Naive thymus-derived CD8-positive, alpha-beta T cell (primary cell): Measurements from ENCODE around the gene MYH6. TPM values are rescaled to one million over a fixed set of nuclear protein-coding genes. Genes with fewer than 3 reads are reported as not detected.

Experiments
- ATAC-seq, 2 donors: fragments of 150-1000 bp; cut with Tn5 transposase in 1 of 2; sonication (Bioruptor Pico), chemical (Tn5 transposase) in 1 of 2; 1 replicate in 1 of 2; 2 replicates in 1 of 2; pipeline ENCODE4 v1.10.0; 2021; ENCODE audit warnings: mild to moderate bottlenecking in 2 of 2, moderate library complexity in 2 of 2
- POLR2A ChIA-PET: fragments of 350-600 bp; sonication (Branson Sonifier 250); formaldehyde crosslinking; loops from one replicate; lab custom pipeline; 2021; ENCODE audit warnings: antibody characterized with exemption; lab: Charles Lee
- DNase-seq, 10 donors: peaks; one replicate each; pipeline versions ENCODE4 v3.0.0 to v3.0.0-alpha.2; 2020 to 2022
- H3K27ac Mint-ChIP-seq, 10 donors: one replicate each; pipeline ENCODE4 v1.8.0; 2020 to 2022; ENCODE audit warnings: mild to moderate bottlenecking in 10 of 10, mixed read lengths in 10 of 10, moderate library complexity in 4 of 10, inconsistent platforms in 1 of 10
- H3K27me3 Mint-ChIP-seq, 5 donors: one replicate each; pipeline ENCODE4 v1.8.0; 2021 to 2022; ENCODE audit warnings: mixed read lengths in 5 of 5
- H3K36me3 Mint-ChIP-seq, 3 donors: one replicate each; pipeline ENCODE4 v1.8.0; 2020 to 2022; ENCODE audit warnings: mixed read lengths in 3 of 3, mild to moderate bottlenecking in 2 of 3, inconsistent platforms in 1 of 3
- H3K4me1 Mint-ChIP-seq, 4 donors: one replicate each; pipeline ENCODE4 v1.8.0; 2021 to 2022; ENCODE audit warnings: mixed read lengths in 4 of 4
- H3K4me3 Mint-ChIP-seq, 10 donors: one replicate each; pipeline ENCODE4 v1.8.0; 2020 to 2022; ENCODE audit warnings: mild to moderate bottlenecking in 10 of 10, mixed read lengths in 10 of 10, moderate library complexity in 6 of 10, inconsistent platforms in 1 of 10
- H3K9me3 Mint-ChIP-seq, 9 donors: one replicate each; pipeline ENCODE4 v1.8.0; 2020 to 2022; ENCODE audit warnings: mixed read lengths in 9 of 9, mild to moderate bottlenecking in 3 of 9, inconsistent platforms in 1 of 9, moderate library complexity in 1 of 9
- polyA plus RNA-seq, 3 donors: library from polyadenylated mRNA; unstranded; fragments of 300-500 nt; fragmentation: Illumina TruSeq; gene quantifications; one replicate each; pipeline ENCODE4 v1.2.3, GENCODE V29; 2021
- total RNA-seq, 8 experiments: library from RNA in 2 of 8; stranded (reverse) in 2 of 8; gene quantifications; one replicate each; pipeline ENCODE4 v1.2.3 and lab custom pipeline; 2021 to 2026

Gene MYH6
- total and polyA plus RNA-seq, 5 experiments from 2014 or later: not detected

DNA sequence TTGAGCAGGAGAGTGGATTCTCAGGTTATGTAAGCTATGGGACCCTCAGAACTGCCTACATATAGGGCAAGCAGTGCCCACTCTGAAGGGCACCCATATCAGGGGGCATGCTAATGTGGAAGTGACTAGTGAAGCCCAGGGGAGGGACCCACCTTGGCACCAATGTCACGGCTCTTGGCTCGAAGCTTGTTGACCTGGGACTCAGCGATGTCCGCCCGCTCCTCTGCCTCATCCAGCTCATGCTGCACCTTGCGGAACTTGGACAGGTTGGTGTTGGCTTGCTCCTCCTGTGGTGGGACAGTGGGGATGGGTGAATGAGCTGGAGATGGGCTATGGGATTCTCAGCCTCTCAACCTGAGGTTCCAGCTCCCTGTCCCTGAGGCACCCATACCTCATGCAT, 25.8 kb downstream of the MYH6 start:
- no peak for DNase-seq
- POLR2A ChIA-PET: no interaction called here
- Mint-ChIP-seq H3K4me3 (no peak overlapping the region), H3K4me1 (peaks cover 0 to 1% (median 0%) of the 10 kb centered on the region in 4 donors), H3K27ac (no peak overlapping the region), H3K27me3 (peaks cover 0 to 33% (median 10%) of the 10 kb centered on the region in 5 donors), H3K36me3 (no peaks in the 10 kb centered on the region), H3K9me3 (no peaks in the 10 kb centered on the region)
- no peak for ATAC-seq

DNA sequence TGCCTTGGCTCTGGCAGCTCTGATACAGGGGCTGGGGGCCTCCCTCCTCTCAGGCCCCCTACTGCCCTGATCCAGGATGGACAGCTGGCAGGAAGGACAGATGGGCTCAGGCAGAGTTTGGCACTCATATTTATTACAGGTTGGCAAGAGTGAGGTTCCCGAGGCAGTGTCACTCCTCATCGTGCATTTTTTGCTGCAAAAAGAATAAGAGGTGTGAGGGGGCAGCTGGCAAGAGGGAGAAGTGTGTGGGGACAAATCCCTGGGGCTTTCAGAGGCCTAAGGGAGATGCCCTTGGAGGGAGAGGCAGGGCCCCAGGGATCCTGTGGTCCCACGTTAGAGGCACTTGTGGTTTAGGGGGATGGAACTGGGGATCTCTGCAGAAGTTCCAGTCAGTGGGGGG, 26.2 kb downstream of the MYH6 start:
- H3K9me3 Mint-ChIP-seq: no peaks in the 10 kb centered on the region

DNA sequence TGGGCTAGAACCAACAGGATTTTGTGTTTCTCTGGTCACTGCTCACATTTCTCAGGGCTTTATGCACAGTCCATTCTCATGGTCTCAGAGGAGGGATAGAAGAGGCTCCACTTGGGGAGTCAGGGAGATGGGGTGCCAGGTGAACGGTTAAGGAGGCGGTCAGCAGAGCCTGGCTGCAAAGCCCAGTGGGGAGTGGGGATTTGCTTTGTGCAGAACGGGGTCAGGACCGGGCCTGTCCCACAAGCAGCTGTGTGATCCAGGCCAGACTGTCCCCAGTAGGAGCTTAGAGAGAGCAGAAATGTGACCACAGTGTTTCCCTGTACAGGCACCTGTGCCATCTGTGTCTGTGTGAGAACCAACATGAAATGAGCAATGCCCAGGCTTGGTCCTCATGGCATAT, 27.1 kb downstream of the MYH6 start:
- Mint-ChIP-seq H3K27me3 (peaks cover 0 to 36% (median 10%) of the 10 kb centered on the region in 5 donors), H3K4me1 (peaks cover 0 to 2% (median 0%) of the 10 kb centered on the region in 4 donors), H3K4me3 (no peak overlapping the region), H3K27ac (no peak overlapping the region), H3K36me3 (no peaks in the 10 kb centered on the region), H3K9me3 (no peaks in the 10 kb centered on the region)
- no peak for DNase-seq
- no peak for ATAC-seq
- POLR2A ChIA-PET: interaction anchor here (1.8 kb wide), 1 partner anchor 59 kb away, joined by 8 read pairs; the partner anchor contains the start of gene PABPN1

More for the DNA sequence above, 26.2 kb downstream of the MYH6 start:
- no peak for ATAC-seq
- POLR2A ChIA-PET: no interaction called here
- Mint-ChIP-seq H3K4me1 (peaks cover 0 to 2% (median 0%) of the 10 kb centered on the region in 4 donors), H3K27me3 (peaks cover 0 to 36% (median 10%) of the 10 kb centered on the region in 5 donors), H3K27ac (no peak overlapping the region), H3K36me3 (no peaks in the 10 kb centered on the region), H3K4me3 (no peak overlapping the region)
- no peak for DNase-seq

DNA sequence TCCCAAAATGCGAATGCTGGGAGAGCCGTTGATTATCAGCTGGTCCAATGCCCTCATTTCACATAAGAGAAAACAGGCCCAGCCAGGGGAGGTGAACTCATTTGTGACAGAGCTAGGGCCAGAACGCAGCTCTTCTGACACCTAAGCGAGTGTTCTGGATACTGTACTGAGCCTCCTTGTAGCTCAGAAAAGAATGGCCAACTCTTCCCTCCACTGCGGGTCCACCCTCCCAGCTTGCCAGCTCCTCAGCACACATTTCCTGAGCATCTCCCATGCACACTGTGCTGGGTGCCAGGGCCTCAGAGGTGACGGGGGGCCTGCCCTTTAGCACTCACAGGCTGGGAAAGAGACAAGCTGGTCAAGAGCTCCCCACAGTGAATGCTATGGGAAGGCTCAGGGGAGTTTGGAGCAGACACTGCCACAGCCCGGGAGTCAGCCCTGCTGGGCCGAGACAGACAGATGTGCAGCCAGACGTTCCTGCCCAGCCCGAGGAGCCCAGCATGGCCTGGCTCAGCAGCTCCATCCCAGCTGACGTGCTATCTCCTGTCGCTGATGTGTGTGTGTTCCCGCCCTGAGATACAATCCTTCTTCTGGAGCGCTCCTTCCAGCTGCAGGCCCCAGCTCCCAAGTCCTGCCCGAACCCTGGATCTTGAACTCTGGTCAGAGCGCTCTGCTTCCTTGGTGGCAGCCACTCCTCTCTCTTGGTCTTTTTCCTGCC, 27.7 kb downstream of the MYH6 start:
- Mint-ChIP-seq H3K4me3 (no peak overlapping the region), H3K27ac (no peak overlapping the region), H3K9me3 (no peaks in the 10 kb centered on the region), H3K27me3 (peaks cover 0 to 36% (median 10%) of the 10 kb centered on the region in 5 donors), H3K4me1 (peaks cover 0 to 2% (median 0%) of the 10 kb centered on the region in 4 donors), H3K36me3 (no peaks in the 10 kb centered on the region)
- peak in 1 of 2 donors; percentile 36 for ATAC-seq
- POLR2A ChIA-PET: interaction anchor here (1.3 to 1.8 kb wide), 2 partner anchors 54 to 59 kb away, joined by 4 to 8 read pairs; partner anchors contain the start of gene PABPN1
- no peak for DNase-seq

DNA sequence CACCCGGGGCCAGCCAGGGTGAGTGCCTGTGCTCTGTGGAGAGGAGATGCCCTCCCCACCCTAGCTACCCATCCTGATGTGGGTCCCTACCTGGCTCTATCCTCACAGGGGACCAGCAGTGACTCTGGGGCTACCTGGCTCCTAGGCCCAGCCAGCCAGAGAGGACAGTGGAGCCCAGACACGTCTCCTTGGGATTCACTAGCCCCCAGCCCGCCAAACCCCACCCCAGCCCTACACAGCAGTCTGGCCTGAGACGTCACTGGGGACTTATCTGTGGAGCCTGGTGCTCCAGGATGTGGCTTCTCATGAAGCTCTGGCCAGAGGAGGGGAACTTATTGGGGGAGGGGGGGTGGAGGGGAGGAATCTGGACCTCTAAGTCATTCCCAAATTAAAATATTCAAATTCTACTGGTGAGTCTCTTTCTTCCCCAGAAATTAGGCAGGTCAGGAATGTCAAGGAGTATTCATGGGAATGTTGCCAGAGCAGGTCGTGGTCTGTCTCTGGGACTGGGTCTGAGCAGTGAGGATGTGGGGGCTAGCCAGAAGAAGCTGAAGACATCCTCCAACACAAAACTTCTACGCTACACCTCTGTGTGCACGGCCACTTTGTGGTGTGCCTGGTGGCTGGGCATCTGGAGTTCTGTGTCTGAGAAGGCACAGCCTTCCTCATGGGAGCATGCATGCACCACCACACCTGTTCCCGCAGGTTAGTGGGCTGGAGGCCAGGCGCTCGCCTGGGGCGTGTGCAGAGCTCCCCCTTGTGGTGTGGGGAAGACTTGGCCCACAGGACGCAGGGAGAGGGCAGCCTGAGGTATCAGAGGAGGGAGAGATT, 28.5 kb downstream of the MYH6 start:
- Mint-ChIP-seq H3K9me3 (no peaks in the 10 kb centered on the region), H3K4me3 (no peak overlapping the region), H3K4me1 (peaks cover 0 to 2% (median 0%) of the 10 kb centered on the region in 4 donors), H3K27me3 (peaks cover 0 to 36% (median 10%) of the 10 kb centered on the region in 5 donors), H3K36me3 (no peaks in the 10 kb centered on the region), H3K27ac (no peak overlapping the region)
- peak; percentile 88 to 100 for ATAC-seq
- POLR2A ChIA-PET: interaction anchor here (1.3 to 1.8 kb wide), 2 partner anchors 53 to 58 kb away, joined by 4 to 8 read pairs; partner anchors contain the start of gene PABPN1
- peak; percentile 47 to 84 (median 66) for DNase-seq

DNA sequence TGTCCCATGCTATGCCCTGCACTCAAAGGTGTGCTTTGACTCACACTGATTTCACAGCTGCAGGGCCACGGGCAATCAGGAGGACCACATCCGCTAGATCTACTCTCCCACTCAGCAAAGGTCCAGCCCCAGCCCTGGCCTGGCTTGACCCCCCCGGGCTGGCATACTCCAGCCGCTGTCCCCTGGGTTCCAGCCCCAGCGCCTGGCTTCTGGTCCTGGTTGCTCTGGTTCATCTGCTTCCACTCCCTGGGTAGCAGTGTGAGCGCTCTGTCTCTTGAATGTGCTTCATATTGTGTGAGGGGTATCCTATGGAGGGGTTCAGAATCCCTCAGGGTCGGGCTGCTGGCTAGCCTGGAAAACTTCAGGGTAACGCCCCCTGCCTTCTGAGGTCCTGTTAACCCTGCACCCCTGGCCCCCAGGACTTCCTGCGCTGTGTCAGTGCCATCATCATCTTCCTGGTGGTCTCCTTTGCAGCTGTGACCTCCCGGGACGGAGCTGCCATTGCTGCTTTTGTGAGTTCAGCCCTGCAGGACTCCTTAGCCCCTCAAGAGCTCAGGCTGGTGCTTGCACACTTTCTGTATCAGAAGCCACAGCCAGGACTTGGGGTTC, 29.4 kb downstream of the MYH6 start:
- Mint-ChIP-seq H3K27me3 (peaks cover 0 to 36% (median 10%) of the 10 kb centered on the region in 5 donors), H3K36me3 (no peaks in the 10 kb centered on the region), H3K9me3 (no peaks in the 10 kb centered on the region), H3K27ac (peak overlapping the region in 2 of 10 donors; percentile 57 to 66), H3K4me3 (no peak overlapping the region), H3K4me1 (peaks cover 0 to 2% (median 0%) of the 10 kb centered on the region in 4 donors)
- DNase-seq (no peak), ATAC-seq (no peak)
- POLR2A ChIA-PET: no interaction called here

DNA sequence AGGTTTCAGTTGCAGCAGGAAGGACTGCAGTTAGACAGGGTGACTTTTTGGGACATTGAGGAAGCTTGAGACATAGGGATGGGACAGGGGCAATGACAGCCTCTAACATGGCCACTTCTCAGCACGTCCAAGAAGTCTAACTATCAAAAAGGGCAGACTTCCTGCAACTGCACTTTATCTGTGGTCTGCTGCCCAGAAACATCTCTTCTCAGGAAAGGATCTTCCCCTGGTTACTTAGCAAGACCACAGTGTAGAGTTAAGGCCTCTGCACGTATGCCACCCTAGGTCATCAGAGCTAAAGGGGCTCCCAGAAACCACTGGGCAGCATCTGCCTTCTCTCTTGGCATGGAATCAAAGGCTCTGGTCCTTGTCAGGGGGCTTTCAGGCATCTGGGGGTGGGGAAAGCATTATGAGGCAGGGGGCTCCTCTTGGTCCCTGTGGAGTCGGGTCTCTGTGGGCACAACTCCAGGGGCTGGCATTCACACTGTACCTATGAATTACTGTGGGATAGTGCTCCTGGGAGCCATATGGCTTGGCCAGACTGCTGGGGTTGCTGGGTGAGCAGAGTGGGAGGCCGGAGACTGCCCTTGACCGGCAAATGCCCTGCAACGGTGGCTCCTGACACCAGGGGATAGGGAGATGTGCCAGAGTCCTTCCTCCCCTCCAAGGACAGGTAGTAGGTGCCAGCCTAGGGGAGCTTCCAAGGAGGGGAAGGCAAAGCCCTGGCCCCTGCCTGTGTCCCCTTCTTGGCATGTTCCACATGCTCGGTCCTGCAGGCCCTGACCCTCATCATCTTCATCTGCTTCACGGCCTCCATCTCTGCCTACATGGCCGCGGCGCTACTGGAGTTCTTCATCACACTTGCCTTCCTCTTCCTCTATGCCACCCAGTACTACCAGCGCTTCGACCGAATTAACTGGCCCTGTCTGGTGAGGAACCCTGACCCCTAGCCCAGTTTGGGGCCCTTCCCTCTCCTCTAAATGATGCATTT, 30.2 kb downstream of the MYH6 start:
- no peaks in the 10 kb centered on the region for H3K36me3 Mint-ChIP-seq
- no peak overlapping the region for H3K4me3 Mint-ChIP-seq
- no peak for ATAC-seq
- no peaks in the 10 kb centered on the region for H3K9me3 Mint-ChIP-seq
- no peak overlapping the region for H3K27ac Mint-ChIP-seq
- DNase-seq: no peak
- peaks cover 0 to 34% (median 10%) of the 10 kb centered on the region in 5 donors for H3K27me3 Mint-ChIP-seq
- POLR2A ChIA-PET: no interaction called here
- H3K4me1 Mint-ChIP-seq: peaks cover 0 to 2% (median 0%) of the 10 kb centered on the region in 4 donors

DNA sequence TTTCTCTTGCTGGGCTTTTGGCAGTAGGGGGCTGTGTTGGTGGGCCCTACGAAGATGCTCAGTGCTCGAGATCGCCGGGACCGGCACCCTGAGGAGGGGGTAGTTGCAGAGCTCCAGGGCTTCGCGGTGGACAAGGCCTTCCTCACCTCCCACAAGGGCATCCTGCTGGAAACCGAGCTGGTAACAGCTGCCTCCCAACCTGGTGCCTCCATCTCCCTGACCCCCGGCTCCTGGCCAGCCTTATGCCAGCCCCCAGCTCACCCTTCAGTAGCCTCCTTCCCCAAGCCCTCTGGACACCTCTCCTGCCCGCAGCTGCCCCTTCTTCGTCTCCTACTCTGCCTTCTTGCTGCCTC, 30.9 kb downstream of the MYH6 start:
- H3K4me3 Mint-ChIP-seq: no peak overlapping the region
- H3K27ac Mint-ChIP-seq: no peak overlapping the region
- no peaks in the 10 kb centered on the region for H3K9me3 Mint-ChIP-seq
- H3K27me3 Mint-ChIP-seq: peaks cover 0 to 27% (median 10%) of the 10 kb centered on the region in 5 donors
- DNase-seq: no peak
- POLR2A ChIA-PET: no interaction called here
- peaks cover 0 to 2% (median 0%) of the 10 kb centered on the region in 4 donors for H3K4me1 Mint-ChIP-seq
- H3K36me3 Mint-ChIP-seq: no peaks in the 10 kb centered on the region
- ATAC-seq: no peak

DNA sequence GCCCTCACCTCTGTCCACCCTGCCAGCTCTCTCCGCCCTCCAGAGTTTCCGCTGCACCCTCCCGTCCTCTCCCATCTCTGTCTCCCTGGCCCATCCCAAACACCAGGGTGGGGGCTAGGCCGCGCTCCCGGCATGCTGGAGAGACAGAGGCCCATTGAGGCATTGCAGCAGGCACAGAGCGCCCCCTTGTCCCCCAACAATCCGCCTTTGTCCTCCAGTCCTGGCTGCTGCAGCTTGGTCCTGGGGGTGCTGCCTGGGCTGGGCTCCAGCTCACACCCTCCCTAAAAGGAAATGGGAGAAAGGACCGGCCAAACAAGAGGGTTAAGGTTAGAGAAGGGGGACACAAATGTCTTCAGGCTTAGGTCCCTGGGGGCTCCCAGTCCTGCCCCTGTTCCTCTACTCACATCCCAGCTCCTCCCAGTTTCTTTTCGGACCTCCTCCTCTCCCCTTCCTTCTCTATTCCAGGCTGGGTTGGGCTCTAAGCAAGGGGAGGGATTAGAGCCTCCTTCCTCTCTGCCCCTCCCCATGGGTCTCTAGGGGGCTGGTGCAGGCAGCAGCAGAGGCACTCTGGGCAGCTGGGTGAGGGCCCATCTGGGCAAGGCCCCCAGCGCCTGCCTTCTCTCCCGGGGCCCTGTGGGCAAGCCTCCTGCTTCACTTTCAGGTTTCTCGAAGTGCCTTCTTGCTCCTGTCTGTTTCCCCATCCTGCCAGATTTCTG, 31.4 kb downstream of the MYH6 start, which contains the start of gene CMTM5:
CMTM5 (plus strand) TSS at position 565 of the 716 bp plus-strand sequence. CDS start 206 bp downstream, outside the sequence.
- H3K36me3 Mint-ChIP-seq: no peaks in the 10 kb centered on the region
- peaks cover 0 to 2% (median 0%) of the 10 kb centered on the region in 4 donors for H3K4me1 Mint-ChIP-seq
- POLR2A ChIA-PET: no interaction called here
- H3K4me3 Mint-ChIP-seq: no peak within 1 kb of the TSS
- H3K27me3 Mint-ChIP-seq: peaks cover 0 to 22% (median 4%) of the 10 kb centered on the region in 5 donors
- ATAC-seq (no peak), DNase-seq (no peak)
- no peak within 1 kb of the TSS for H3K27ac Mint-ChIP-seq
- H3K9me3 Mint-ChIP-seq: no peaks in the 10 kb centered on the region

DNA sequence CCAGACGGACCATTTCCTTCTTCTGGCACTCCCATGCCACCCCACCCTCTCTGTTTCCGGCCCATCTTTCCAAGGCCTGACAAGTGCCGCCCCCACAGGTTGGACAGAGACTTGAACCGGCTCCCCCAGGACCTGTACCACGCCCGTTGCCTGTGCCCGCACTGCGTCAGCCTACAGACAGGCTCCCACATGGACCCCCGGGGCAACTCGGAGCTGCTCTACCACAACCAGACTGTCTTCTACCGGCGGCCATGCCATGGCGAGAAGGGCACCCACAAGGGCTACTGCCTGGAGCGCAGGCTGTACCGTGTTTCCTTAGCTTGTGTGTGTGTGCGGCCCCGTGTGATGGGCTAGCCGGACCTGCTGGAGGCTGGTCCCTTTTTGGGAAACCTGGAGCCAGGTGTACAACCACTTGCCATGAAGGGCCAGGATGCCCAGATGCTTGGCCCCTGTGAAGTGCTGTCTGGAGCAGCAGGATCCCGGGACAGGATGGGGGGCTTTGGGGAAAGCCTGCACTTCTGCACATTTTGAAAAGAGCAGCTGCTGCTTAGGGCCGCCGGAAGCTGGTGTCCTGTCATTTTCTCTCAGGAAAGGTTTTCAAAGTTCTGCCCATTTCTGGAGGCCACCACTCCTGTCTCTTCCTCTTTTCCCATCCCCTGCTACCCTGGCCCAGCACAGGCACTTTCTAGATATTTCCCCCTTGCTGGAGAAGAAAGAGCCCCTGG, 32.4 kb downstream of the MYH6 start:
- peaks cover 0 to 20% (median 4%) of the 10 kb centered on the region in 5 donors for H3K27me3 Mint-ChIP-seq
- ATAC-seq: no peak
- H3K9me3 Mint-ChIP-seq: no peaks in the 10 kb centered on the region
- no peak overlapping the region for H3K27ac Mint-ChIP-seq
- no peaks in the 10 kb centered on the region for H3K36me3 Mint-ChIP-seq
- POLR2A ChIA-PET: no interaction called here
- no peak overlapping the region for H3K4me3 Mint-ChIP-seq
- no peak for DNase-seq
- H3K4me1 Mint-ChIP-seq: peaks cover 0 to 2% (median 0%) of the 10 kb centered on the region in 4 donors

DNA sequence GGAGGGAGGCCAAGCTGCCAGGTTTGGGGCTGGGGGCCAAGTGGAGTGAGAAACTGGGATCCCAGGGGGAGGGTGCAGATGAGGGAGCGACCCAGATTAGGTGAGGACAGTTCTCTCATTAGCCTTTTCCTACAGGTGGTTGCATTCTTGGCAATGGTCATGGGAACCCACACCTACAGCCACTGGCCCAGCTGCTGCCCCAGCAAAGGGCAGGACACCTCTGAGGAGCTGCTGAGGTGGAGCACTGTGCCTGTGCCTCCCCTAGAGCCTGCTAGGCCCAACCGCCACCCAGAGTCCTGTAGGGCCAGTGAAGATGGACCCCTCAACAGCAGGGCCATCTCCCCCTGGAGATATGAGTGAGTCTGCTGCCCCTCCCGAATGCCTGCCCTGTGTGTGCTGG, 35.0 kb downstream of the MYH6 start:
- POLR2A ChIA-PET: no interaction called here
- peaks cover 0 to 2% (median 0%) of the 10 kb centered on the region in 4 donors for H3K4me1 Mint-ChIP-seq
- H3K27me3 Mint-ChIP-seq: peaks cover 1 to 18% (median 7%) of the 10 kb centered on the region in 5 donors
- DNase-seq (no peak), ATAC-seq (no peak)
- no peaks in the 10 kb centered on the region for H3K9me3 Mint-ChIP-seq
- no peak overlapping the region for H3K4me3 Mint-ChIP-seq
- no peak overlapping the region for H3K27ac Mint-ChIP-seq
- no peaks in the 10 kb centered on the region for H3K36me3 Mint-ChIP-seq
